ENCODE results near the gene PPARG.

DNA sequence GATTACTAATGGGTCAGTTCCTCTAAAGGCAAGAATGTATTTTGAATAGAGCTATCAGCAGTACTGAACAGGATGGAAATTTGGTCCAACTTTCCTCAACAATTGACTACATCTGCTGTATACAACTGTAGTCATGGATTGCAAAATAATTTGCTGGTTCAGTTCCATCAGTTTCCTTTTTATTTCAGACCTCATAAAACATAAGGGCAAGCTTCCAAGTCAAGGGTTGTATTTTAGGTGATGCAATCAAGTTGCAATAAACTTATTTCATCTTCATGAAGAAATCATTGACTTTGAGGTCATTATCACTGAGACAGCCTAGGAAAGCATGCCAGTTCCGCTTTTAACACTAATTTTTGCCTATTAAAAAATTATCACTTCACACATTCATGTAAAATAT, 105.0 kb downstream of the PPARG start:
- TF ChIP-seq, protein P1, sequence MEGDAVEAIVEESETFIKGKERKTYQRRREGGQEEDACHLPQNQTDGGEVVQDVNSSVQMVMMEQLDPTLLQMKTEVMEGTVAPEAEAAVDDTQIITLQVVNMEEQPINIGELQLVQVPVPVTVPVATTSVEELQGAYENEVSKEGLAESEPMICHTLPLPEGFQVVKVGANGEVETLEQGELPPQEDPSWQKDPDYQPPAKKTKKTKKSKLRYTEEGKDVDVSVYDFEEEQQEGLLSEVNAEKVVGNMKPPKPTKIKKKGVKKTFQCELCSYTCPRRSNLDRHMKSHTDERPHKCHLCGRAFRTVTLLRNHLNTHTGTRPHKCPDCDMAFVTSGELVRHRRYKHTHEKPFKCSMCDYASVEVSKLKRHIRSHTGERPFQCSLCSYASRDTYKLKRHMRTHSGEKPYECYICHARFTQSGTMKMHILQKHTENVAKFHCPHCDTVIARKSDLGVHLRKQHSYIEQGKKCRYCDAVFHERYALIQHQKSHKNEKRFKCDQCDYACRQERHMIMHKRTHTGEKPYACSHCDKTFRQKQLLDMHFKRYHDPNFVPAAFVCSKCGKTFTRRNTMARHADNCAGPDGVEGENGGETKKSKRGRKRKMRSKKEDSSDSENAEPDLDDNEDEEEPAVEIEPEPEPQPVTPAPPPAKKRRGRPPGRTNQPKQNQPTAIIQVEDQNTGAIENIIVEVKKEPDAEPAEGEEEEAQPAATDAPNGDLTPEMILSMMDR (IDR thresholded peaks at IDR 0.05; ENCODE audit: insufficient read depth, low read length) = no peak
- peak; percentile 35; the same call in 1 of the 2 replicates for TF ChIP-seq POLR2AphosphoS5 (IDR thresholded peaks at IDR 0.05; ENCODE audit: low read depth)
- no peak for TF ChIP-seq REST (IDR thresholded peaks at IDR 0.05; ENCODE audit: insufficient replicate concordance, low read depth)
- TF ChIP-seq SPI1 (IDR thresholded peaks at IDR 0.05; ENCODE audit: borderline replicate concordance, low read depth) = peak; percentile 95
- 0 out of 2 replicates have a peak, but pooled peaks have one; percentile 14 for TF ChIP-seq GABPA (IDR thresholded peaks at IDR 0.05; ENCODE audit: low read depth)
